Limb (tissue), 2 donors: ENCODE results near the gene CTRL.
A peak's percentile ranks its signal among the peaks of the same experiment; 100 is the strongest.
"Not testable (repeated sequence)": the region's sequence is repeated elsewhere in the genome, so short reads cannot be mapped to it uniquely, and the experiment has no call there.

Experiments used
- DNase-seq, 2 donors: peaks; one replicate each; pipeline ENCODE4 v3.0.0-alpha.2; 2016; ENCODE audit errors: extremely low spot score in 2 of 2

CTRL gene

GRCh38 chr16:67941469-67942199 lies 10.0 kb upstream of the CTRL start:
- DNase-seq: no peak

GRCh38 chr16:67940446-67941089 lies 8.9 kb upstream of the CTRL start:
- no peak for DNase-seq

- DNase-seq: no peak
Observed at GRCh38 chr16:67939507-67940445, 8.1 kb upstream of the CTRL start.

GRCh38 chr16:67937713-67938112 lies 6.1 kb upstream of the CTRL start:
- not testable (repeated sequence) for DNase-seq

- no peak for DNase-seq
Observed at GRCh38 chr16:67936880-67937605, 5.4 kb upstream of the CTRL start.

GRCh38 chr16:67936124-67936879 lies 4.6 kb upstream of the CTRL start, which contains the start of gene PSMB10:
PSMB10 (minus strand) TSS chr16:67936850; CDS start chr16:67936749, 101 bp downstream.
- peak; percentile 32 to 68 for DNase-seq

GRCh38 chr16:67935402-67936123 lies 3.9 kb upstream of the CTRL start:
- peak; percentile 91 to 94 for DNase-seq

- no peak for DNase-seq
Observed at GRCh38 chr16:67935101-67935401, 3.4 kb upstream of the CTRL start.

- no peak for DNase-seq
Observed at GRCh38 chr16:67934306-67935100, 2.8 kb upstream of the CTRL start.

- peak in 1 of 2 donors; percentile 22 for DNase-seq
Observed at GRCh38 chr16:67933805-67934204, 2.1 kb upstream of the CTRL start.

- no peak for DNase-seq
Observed at GRCh38 chr16:67932462-67932840, 789 bp upstream of the CTRL start.

- DNase-seq: no peak
Observed at GRCh38 chr16:67930678-67931211, 917 bp downstream of the CTRL start.

- DNase-seq: no peak
Observed at GRCh38 chr16:67930191-67930590, 1.5 kb downstream of the CTRL start.

- peak; percentile 62 to 79 for DNase-seq
Observed at GRCh38 chr16:67928561-67929364, 2.9 kb downstream of the CTRL start.

GRCh38 chr16:67928147-67928546 lies 3.5 kb downstream of the CTRL start:
- no peak for DNase-seq

GRCh38 chr16:67927131-67927941 lies 4.3 kb downstream of the CTRL start:
- no peak for DNase-seq

- no peak for DNase-seq
Observed at GRCh38 chr16:67926181-67926750, 5.4 kb downstream of the CTRL start.
